GM12878 (cell line): Measurements from ENCODE around the gene HOOK2. TPM values are rescaled to one million over a fixed set of nuclear protein-coding genes. Genes with fewer than 3 reads are reported as not detected.

ENCODE experiments used
- ATAC-seq: fragments of 200-7000 bp; cut with Tn5 transposase; 3 replicates; pipeline ENCODE4 v1.9.1; 2020; ENCODE audit warnings: mild to moderate bottlenecking, moderate library complexity
- BruUV-seq: library from RNA; stranded (reverse); fragments of 400-500 nt; replicated peaks from 2 replicates; lab custom pipeline; 2021; lab: Mats Ljungman, UMichigan
- CTCF ChIA-PET: fragments of 300-600 bp; sonication (Branson Sonifier 250); formaldehyde crosslinking; extraction: SDS; loops from one replicate; lab custom pipeline; 2021; ENCODE audit warnings: inconsistent platforms; lab: Yijun Ruan, JAX
- POLR2A ChIA-PET: fragments of 350-600 bp; formaldehyde crosslinking; extraction: SDS; loops from one replicate; lab custom pipeline; 2021; ENCODE audit warnings: inconsistent platforms; lab: Charles Lee
- RAD21 ChIA-PET: fragments of 300-600 bp; sonication (Branson Sonifier 250); formaldehyde crosslinking; loops from one replicate; lab custom pipeline; 2023; ENCODE audit warnings: antibody characterized with exemption; ENCODE audit not compliant: unreplicated experiment; lab: Charles Lee
- SMC1A ChIA-PET: fragments of 300-600 bp; sonication (Branson Sonifier 250); formaldehyde crosslinking; loops from one replicate; lab custom pipeline; 2023; ENCODE audit not compliant: unreplicated experiment, uncharacterized antibody; lab: Charles Lee
- DNase-seq: peaks from one replicate; pipeline ENCODE4 v3.0.0-alpha.2; 2011; ENCODE audit warnings: low read depth, low spot score
- FAIRE-seq: peaks from 3 replicates; lab custom pipeline; 2011; peaks lifted over from hg19 to GRCh38; lab: Jason Lieb, UNC
- H2AFZ ChIP-seq: 2 replicates; pipeline ENCODE4 v1.6.0; 2011; ENCODE audit warnings: low read depth, low read length, control low read depth; ENCODE audit not compliant: control insufficient read depth
- H3K27ac ChIP-seq: 2 replicates; pipeline ENCODE4 v1.5.1; 2011; ENCODE audit warnings: control low read depth; ENCODE audit not compliant: control insufficient read depth, insufficient read depth
- H3K27me3 ChIP-seq, 2 experiments: replicated peaks in 1 of 2; 2 replicates each; pipeline versions ENCODE4 v1.6.0 to v1.6.1; 2011; ENCODE audit warnings: low read length in 1 of 2; ENCODE audit not compliant: control insufficient read depth in 2 of 2, insufficient read depth in 2 of 2
- H3K36me3 ChIP-seq, 2 experiments: 2 replicates each; pipeline ENCODE4 v1.5.1; 2011; ENCODE audit warnings: low read length in 1 of 2; ENCODE audit not compliant: control insufficient read depth in 2 of 2, insufficient read depth in 2 of 2
- H3K4me1 ChIP-seq: 2 replicates; pipeline ENCODE4 v1.6.1; 2011; ENCODE audit warnings: mild to moderate bottlenecking, low read length, moderate library complexity, mixed read lengths; ENCODE audit not compliant: control insufficient read depth, insufficient read depth
- H3K4me2 ChIP-seq: 2 replicates; pipeline ENCODE4 v1.6.0; 2011; ENCODE audit warnings: control low read depth; ENCODE audit not compliant: control insufficient read depth, insufficient read depth
- H3K4me3 ChIP-seq: fragments of 200-600 bp; sonication (generic); 2 replicates; pipeline ENCODE4 v1.5.1; 2016
- H3K79me2 ChIP-seq: 2 replicates; pipeline ENCODE4 v1.6.0; 2011; ENCODE audit warnings: low read length; ENCODE audit not compliant: control insufficient read depth, insufficient read depth
- H3K9ac ChIP-seq: 2 replicates; pipeline ENCODE4 v1.8.0; 2011; ENCODE audit warnings: low read length, control low read depth, mixed read lengths; ENCODE audit not compliant: control insufficient read depth, insufficient read depth
- H3K9me3 ChIP-seq: replicated peaks from 3 replicates; pipeline ENCODE4 v1.5.1; 2011; ENCODE audit warnings: mild to moderate bottlenecking, low read length; ENCODE audit not compliant: control insufficient read depth, insufficient read depth
- H4K20me1 ChIP-seq: 2 replicates; pipeline ENCODE4 v1.6.0; 2011; ENCODE audit not compliant: control insufficient read depth, insufficient read depth
- BCLAF1 ChIP-seq: fragments of 450-650 bp; IDR thresholded peaks from 2 replicates; pipeline ENCODE4 v1.6.1; 2017; ENCODE audit warnings: antibody characterized with exemption, mild to moderate bottlenecking, moderate library complexity
- BRCA1 ChIP-seq: IDR thresholded peaks from 2 replicates; pipeline ENCODE4 v1.6.1; 2011; ENCODE audit warnings: low read depth, low read length, improper control_type of control experiment
- CHD2 ChIP-seq: IDR thresholded peaks from 2 replicates; pipeline ENCODE4 v1.6.1; 2011; ENCODE audit warnings: low read depth, low read length, improper control_type of control experiment, borderline replicate concordance
- EED ChIP-seq: sonication (generic); IDR thresholded peaks from 2 replicates; pipeline ENCODE4 v1.6.1; 2016; ENCODE audit warnings: antibody characterized with exemption, low read depth
- ETV6 ChIP-seq, 2 experiments: fragments of 450-650 bp in 1 of 2; IDR thresholded peaks in 1 of 2; conservative IDR thresholded peaks in 1 of 2; 2 replicates each; pipeline ENCODE4 v1.6.1; 2014; ENCODE audit warnings: antibody characterized with exemption in 1 of 2, borderline replicate concordance in 1 of 2, low read depth in 1 of 2, mild to moderate bottlenecking in 1 of 2, moderate library complexity in 1 of 2
- GATAD2B ChIP-seq: fragments of 450-650 bp; conservative IDR thresholded peaks from 2 replicates; pipeline ENCODE4 v1.6.1; 2017; ENCODE audit warnings: low read depth, mild to moderate bottlenecking, moderate library complexity
- HDAC6 ChIP-seq: fragments of 200-600 bp; sonication (generic); IDR thresholded peaks from one replicate; pipeline ENCODE4 v1.8.0; 2017; ENCODE audit warnings: antibody characterized with exemption; ENCODE audit not compliant: unreplicated experiment
- MXI1 ChIP-seq: fragments of 150-350 bp; IDR thresholded peaks from 2 replicates; pipeline ENCODE4 v1.6.1; 2011; ENCODE audit warnings: low read depth, mild to moderate bottlenecking, inconsistent platforms, low read length, improper control_type of control experiment
- NR2F1 ChIP-seq: fragments of 450-650 bp; conservative IDR thresholded peaks from 2 replicates; pipeline ENCODE4 v1.6.1; 2017; ENCODE audit warnings: mild to moderate bottlenecking
- RBBP5 ChIP-seq: fragments of 200-600 bp; sonication (generic); conservative IDR thresholded peaks from 2 replicates; pipeline ENCODE4 v1.6.1; 2016
- REST ChIP-seq: IDR thresholded peaks from 2 replicates; pipeline ENCODE4 v1.6.1; 2012; ENCODE audit warnings: mild to moderate bottlenecking, low read depth, low read length
- YY1 ChIP-seq: IDR thresholded peaks from 2 replicates; pipeline ENCODE4 v1.6.1; 2011; ENCODE audit warnings: low read depth, mild to moderate bottlenecking, low read length
- ZNF217 ChIP-seq: fragments of 450-650 bp; IDR thresholded peaks from 2 replicates; pipeline ENCODE4 v1.6.1; 2017; ENCODE audit warnings: antibody characterized with exemption, mild to moderate bottlenecking
- ZNF24 ChIP-seq: fragments of 450-650 bp; IDR thresholded peaks from 2 replicates; pipeline ENCODE4 v1.6.1; 2017; ENCODE audit warnings: antibody characterized with exemption, mild to moderate bottlenecking
- WGBS: methylation state at CpG from one replicate; pipeline ENCODE4 v1.1.6; 2016; ENCODE audit warnings: low lambda C conversion rate; ENCODE audit not compliant: insufficient replicate concordance, insufficient coverage; ENCODE audit errors: missing lambda C conversion rate; 5-methylcytosine and 5-hydroxymethylcytosine counted together
- in situ Hi-C: fragments of 300-500 bp; cut with MboI; formaldehyde crosslinking; loops from 9 replicates; pipeline ENCODE4 v1.14.3; 2018; ENCODE audit warnings: mixed read lengths
- intact Hi-C: fragments of 100-400 bp; cut with micrococcal nuclease; formaldehyde crosslinking; loops from one replicate; pipeline ENCODE4 v1.14.2; 2022; ENCODE audit not compliant: unreplicated experiment
- polyA plus RNA-seq, 11 experiments: library from polyadenylated mRNA; depleted of rRNA in 4 of 11; unstranded in 6 of 11; stranded (reverse) in 5 of 11; fragments of >200 nt; fragmentation: Nextera tagmentation in 4 of 11; fragmentation: Illumina TruSeq in 1 of 11; extraction: Ambion mirVana in 4 of 11; extraction: Trizol in 1 of 11; gene quantifications; 1 replicate in 1 of 11; 2 replicates in 10 of 11; pipeline versions ENCODE4 v1.2.1 to v1.2.3, GENCODE V29; 2011 to 2016; ENCODE audit warnings: inconsistent platforms in 2 of 11, missing spikeins in 2 of 11, low read depth in 1 of 11
- total RNA-seq, 4 experiments: library from RNA; depleted of rRNA in 3 of 4; stranded (reverse); fragments of >200 nt in 3 of 4; fragmentation: Illumina TruSeq in 1 of 4; extraction: Trizol in 1 of 4; gene quantifications; 2 replicates each; pipeline versions ENCODE4 v1.2.1 to v1.2.3, GENCODE V29; 2013 to 2021

The HOOK2 gene
- total and polyA plus RNA-seq, 10 of the 15 experiments (the other 5 are each of a cell fraction or from before 2014, with no cell fraction given): 1.5 to 9.6 (median 6.2) TPM

DNA sequence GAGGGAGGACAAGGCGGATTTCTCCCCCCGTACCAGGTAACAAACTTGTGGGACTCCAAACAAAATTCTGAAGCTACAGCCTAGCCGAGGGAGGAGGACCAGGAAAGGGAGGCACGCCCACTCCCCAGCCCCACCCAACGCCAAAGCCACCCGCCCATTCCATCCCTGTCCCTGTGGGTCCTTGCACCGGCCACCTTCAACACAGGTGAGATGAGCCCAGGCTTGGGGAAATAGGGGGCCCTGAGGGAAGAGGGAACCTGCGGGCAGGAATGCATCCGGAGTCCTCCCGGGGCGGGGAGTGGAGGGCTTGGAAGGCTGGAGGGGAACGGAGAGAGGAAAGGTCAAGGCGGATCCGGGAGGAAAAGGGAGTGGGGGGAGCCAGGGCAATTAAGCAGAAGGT lies 23.7 kb downstream of the HOOK2 start, which contains the start of gene BEST2:
Gene BEST2, plus strand, starts transcription at position 157 of the 400 bp plus-strand sequence. CDS start 802 bp downstream, outside the sequence.
- no TSS peak for BruUV-seq
- no peak within 1 kb of the TSS for H3K9ac ChIP-seq
- 29% methylated on average over 11 of the region's 14 CpGs for WGBS
- no peak within 1 kb of the TSS for H3K4me2 ChIP-seq
- ChIA-PET CTCF (interaction anchor here (0.6 to 1.2 kb wide), 2 partner anchors 9 to 226 kb away, joined by 3 to 5 read pairs; no protein-coding TSS in a partner anchor), POLR2A (no interaction called here), RAD21 (no interaction called here), SMC1A (no interaction called here)
- H3K4me3 ChIP-seq: no peak within 1 kb of the TSS
- H4K20me1 ChIP-seq: no peaks in the 10 kb centered on the region
- intact Hi-C loops: no loop called here
- no peak for DNase-seq
- no peak within 1 kb of the TSS for H2AFZ ChIP-seq
- no peaks in the 10 kb centered on the region for H3K27me3 ChIP-seq
- TF ChIP-seq NR2F1 (no peak), BRCA1 (no peak), CHD2 (no peak), ETV6 (conservative IDR thresholded peaks at IDR 0.05 in 1 of 2, IDR thresholded peaks at IDR 0.05 in 1 of 2; ENCODE audit: borderline replicate concordance in 1 of 2, low read depth in 1 of 2) (no peak), RBBP5 (no peak), YY1 (no peak), ZNF217 (no peak), MXI1 (no peak), HDAC6 (no peak), ZNF24 (no peak), BCLAF1 (no peak), REST (no peak), EED (no peak), GATAD2B (no peak)
- no peaks in the 10 kb centered on the region for H3K4me1 ChIP-seq
- no peak for ATAC-seq
- peaks cover 11% of the 10 kb centered on the region; the same call in 1 of the 3 replicates for H3K9me3 ChIP-seq
- no peak within 1 kb of the TSS for H3K27ac ChIP-seq
- no peak for FAIRE-seq
- in situ Hi-C loops: no loop called here
- no peaks in the 10 kb centered on the region for H3K79me2 ChIP-seq
- peaks cover 0 to 6% of the 10 kb centered on the region in 2 experiments; a peak in 2 of 4 replicates for H3K36me3 ChIP-seq
